HepG2 (cell line): ENCODE data around the gene CYCS. TPM values are rescaled to one million over a fixed set of nuclear protein-coding genes. Genes with fewer than 3 reads are reported as not detected.

ENCODE experiments used
- CCDC6 ChIP-seq: sonication (generic); formaldehyde crosslinking; IDR thresholded peaks from 2 replicates; pipeline ENCODE4 v1.8.1; 2022; ENCODE audit warnings: mild to moderate bottlenecking, missing genetic modification reagents, moderate library complexity
- FOXC1 ChIP-seq: sonication (generic); formaldehyde crosslinking; IDR thresholded peaks from 2 replicates; pipeline ENCODE4 v1.8.0; 2022; ENCODE audit warnings: mild to moderate bottlenecking, missing genetic modification reagents, borderline replicate concordance
- IRF2 ChIP-seq: IDR thresholded peaks from 2 replicates; pipeline ENCODE4 v1.6.1; 2018; ENCODE audit warnings: missing genetic modification reagents, missing compliant biosample characterization
- MAX ChIP-seq: IDR thresholded peaks from 2 replicates; pipeline ENCODE4 v1.6.1; 2012; ENCODE audit warnings: inconsistent platforms
- MED8 ChIP-seq: sonication (generic); formaldehyde crosslinking; IDR thresholded peaks from 2 replicates; pipeline ENCODE4 v1.8.1; 2023; ENCODE audit warnings: mild to moderate bottlenecking, missing genetic modification reagents; ENCODE audit not compliant: insufficient replicate concordance
- MLLT10 ChIP-seq: sonication (generic); formaldehyde crosslinking; IDR thresholded peaks from 2 replicates; pipeline ENCODE4 v1.4.0; 2020; ENCODE audit warnings: missing genetic modification reagents
- MTF1 ChIP-seq: sonication (generic); formaldehyde crosslinking; IDR thresholded peaks from 2 replicates; pipeline ENCODE4 v1.5.0; 2020; ENCODE audit warnings: missing genetic modification reagents
- PREB ChIP-seq: sonication (generic); formaldehyde crosslinking; IDR thresholded peaks from 2 replicates; pipeline ENCODE4 v1.4.0; 2020; ENCODE audit warnings: missing genetic modification reagents
- SAP130 ChIP-seq: IDR thresholded peaks from 2 replicates; pipeline ENCODE4 v1.6.1; 2016; ENCODE audit warnings: low read depth
- SMAD9 ChIP-seq: sonication (generic); formaldehyde crosslinking; IDR thresholded peaks from 2 replicates; pipeline ENCODE4 v1.5.1; 2020; ENCODE audit warnings: mild to moderate bottlenecking, missing genetic modification reagents
- SRSF1 ChIP-seq: fragments of 200-400 bp; formaldehyde crosslinking; optimal IDR thresholded peaks from 2 replicates; pipeline ENCODE3; 2017; ENCODE audit warnings: mild to moderate bottlenecking, low read depth, low read length, moderate library complexity
- UBTF ChIP-seq: sonication (generic); formaldehyde crosslinking; IDR thresholded peaks from 2 replicates; pipeline ENCODE4 v1.4.0; 2020; ENCODE audit warnings: mild to moderate bottlenecking, missing genetic modification reagents
- ZBTB8A ChIP-seq: sonication (generic); formaldehyde crosslinking; IDR thresholded peaks from 2 replicates; pipeline ENCODE4 v1.4.0; 2020; ENCODE audit warnings: mild to moderate bottlenecking, low read depth, missing genetic modification reagents, borderline replicate concordance
- ZFP1 ChIP-seq: IDR thresholded peaks from 2 replicates; pipeline ENCODE4 v1.6.1; 2016
- ZNF18 ChIP-seq: sonication (generic); formaldehyde crosslinking; IDR thresholded peaks from 2 replicates; pipeline ENCODE4 v1.8.0; 2022; ENCODE audit warnings: mild to moderate bottlenecking, missing genetic modification reagents; ENCODE audit not compliant: insufficient replicate concordance
- ZNF260 ChIP-seq: sonication (generic); formaldehyde crosslinking; IDR thresholded peaks from 2 replicates; pipeline ENCODE4 v1.4.0; 2020; ENCODE audit warnings: missing genetic modification reagents, low read depth, mild to moderate bottlenecking, borderline replicate concordance
- ZNF609 ChIP-seq: sonication (generic); formaldehyde crosslinking; IDR thresholded peaks from 2 replicates; pipeline ENCODE4 v1.4.0; 2020; ENCODE audit warnings: mild to moderate bottlenecking, missing genetic modification reagents, borderline replicate concordance
- ZNF766 ChIP-seq: sonication (generic); formaldehyde crosslinking; IDR thresholded peaks from 2 replicates; pipeline ENCODE4 v1.5.0; 2020; ENCODE audit warnings: missing genetic modification reagents, borderline replicate concordance
- polyA plus RNA-seq, 8 experiments: library from polyadenylated mRNA; depleted of rRNA in 3 of 8; stranded (reverse) in 7 of 8; unstranded in 1 of 8; fragments of >200 nt; fragmentation: Illumina TruSeq in 4 of 8; extraction: Trizol in 4 of 8; gene quantifications; 2 replicates each; pipeline versions ENCODE4 v1.2.1 to v1.2.3, GENCODE V29; 2011 to 2016; ENCODE audit warnings: low read depth in 4 of 8, missing spikeins in 1 of 8, mixed read lengths in 1 of 8; ENCODE audit not compliant: insufficient read depth in 1 of 8
- total RNA-seq, 5 experiments: library from RNA; depleted of rRNA; stranded (reverse); fragments of >200 nt; fragmentation: Illumina TruSeq; extraction: Trizol; gene quantifications; 2 replicates each; pipeline ENCODE4 v1.2.3, GENCODE V29; 2016; ENCODE audit warnings: low read depth in 1 of 5

CYCS gene
- total and polyA plus RNA-seq, 2 of the 13 experiments (the other 11 are each of a cell fraction or from before 2014, with no cell fraction given) = 35.9 to 202 TPM

- TF ChIP-seq MED8 (no peak), ZBTB8A (CRISPR knock-in tag) (peak; percentile 76; the same call in 1 of the 2 replicates), UBTF (CRISPR knock-in tag) (peak; percentile 82), SAP130 (CRISPR knock-in tag) (peak; percentile 97), SRSF1 (peak; percentile 87), ZNF260 (CRISPR knock-in tag) (no peak), MTF1 (CRISPR knock-in tag) (no peak), FOXC1 (peak; percentile 96), MLLT10 (no peak), ZNF766 (0 out of 2 replicates have a peak, but pooled peaks have one; percentile 18), CCDC6 (CRISPR knock-in tag) (peak; percentile 95), ZFP1 (0 out of 2 replicates have a peak, but pooled peaks have one; percentile 87), PREB (CRISPR knock-in tag) (no peak), ZNF18 (CRISPR knock-in tag) (peak; percentile 78), MAX (peak; percentile 99), SMAD9 (no peak), IRF2 (CRISPR knock-in tag) (peak; percentile 98), ZNF609 (peak; percentile 83; the same call in 1 of the 2 replicates)
Observed at GRCh38 chr7:25125137-25125946, at the start of gene CYCS (continued).
